Activated CD4-positive, alpha-beta T cell treated with anti-CD3 and anti-CD28 coated beads, Interleukin-2, amount 50 U/mL, for 4 hours (primary cell): Measurements from ENCODE around the gene RBP5.

Source experiments
- DNase-seq, 2 experiments: peaks; one replicate each; pipeline ENCODE4 v3.0.0-alpha.2; 2020

RBP5 gene

DNA sequence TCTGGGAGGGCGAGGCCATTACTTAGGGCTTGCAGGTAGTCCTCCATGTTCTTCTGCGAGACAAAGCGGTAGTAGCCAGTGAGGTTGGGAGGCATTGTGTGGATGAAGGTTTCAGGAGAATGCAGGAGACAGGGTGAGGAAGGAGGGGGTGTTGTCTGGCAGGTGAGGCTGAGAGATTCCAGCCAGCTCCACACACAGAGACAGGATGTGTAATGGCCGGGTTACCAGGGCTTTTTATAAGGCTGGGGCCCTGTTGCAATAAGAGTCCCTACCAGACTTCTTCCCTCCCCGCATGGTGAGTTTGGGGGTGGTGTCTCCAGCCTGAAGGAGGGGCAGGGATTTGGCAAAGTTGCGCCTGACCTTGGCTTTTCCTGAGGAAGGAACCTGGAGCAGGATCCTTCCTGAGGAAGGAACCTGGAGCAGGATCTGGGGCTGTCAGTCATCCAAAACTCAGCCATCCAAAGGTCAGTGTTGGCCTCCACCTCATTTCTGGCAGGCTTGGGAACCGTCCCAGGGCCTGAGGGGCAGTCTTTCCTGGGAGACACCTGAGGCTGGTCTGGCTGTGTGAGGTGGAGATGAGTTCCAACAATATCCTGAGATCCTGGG lies at the start of gene RBP5:
RBP5 (minus strand) TSS at position 209 of the 606 bp plus-strand sequence; CDS start at position 95, 114 bp downstream.
- no peak for DNase-seq

DNA sequence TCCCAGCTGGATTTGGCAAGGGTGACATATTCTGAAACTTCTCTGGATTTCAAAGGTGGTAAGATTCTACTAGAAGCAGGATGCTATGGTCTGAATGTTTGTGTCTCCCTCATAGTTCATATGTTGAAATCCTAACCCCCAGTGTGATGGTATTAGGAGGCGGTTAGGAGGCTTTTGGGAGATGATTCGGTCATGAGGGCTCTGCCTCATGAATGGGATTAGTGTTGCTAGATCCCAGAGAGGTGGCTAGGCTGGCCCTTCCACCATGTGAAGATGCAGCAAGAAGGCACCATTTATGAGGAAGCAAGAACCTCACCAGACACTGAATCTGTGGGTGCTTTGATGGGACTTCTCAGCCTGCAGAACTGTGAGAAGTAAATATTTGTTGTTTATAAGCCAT lies 49.8 kb upstream of the RBP5 start:
- no peak for DNase-seq

DNA sequence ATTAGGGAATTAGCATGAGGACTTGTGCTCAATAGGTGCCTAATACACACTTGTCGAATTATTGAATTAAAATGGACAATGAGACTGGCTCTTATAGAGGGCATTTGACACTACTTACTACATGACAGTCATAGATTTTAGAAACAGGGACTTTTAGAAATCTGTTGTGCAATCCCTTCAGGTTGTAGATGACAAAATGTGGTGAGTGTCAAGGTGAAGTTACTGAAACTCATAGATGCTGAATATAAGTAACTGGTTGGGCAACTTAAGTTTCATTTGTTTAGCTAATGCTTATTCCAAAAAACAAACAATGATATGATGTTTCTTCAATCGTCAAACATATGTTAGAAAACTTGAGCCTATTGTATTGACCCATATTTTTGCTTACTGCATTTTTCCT lies 47.9 kb upstream of the RBP5 start:
- DNase-seq, result no peak

DNA sequence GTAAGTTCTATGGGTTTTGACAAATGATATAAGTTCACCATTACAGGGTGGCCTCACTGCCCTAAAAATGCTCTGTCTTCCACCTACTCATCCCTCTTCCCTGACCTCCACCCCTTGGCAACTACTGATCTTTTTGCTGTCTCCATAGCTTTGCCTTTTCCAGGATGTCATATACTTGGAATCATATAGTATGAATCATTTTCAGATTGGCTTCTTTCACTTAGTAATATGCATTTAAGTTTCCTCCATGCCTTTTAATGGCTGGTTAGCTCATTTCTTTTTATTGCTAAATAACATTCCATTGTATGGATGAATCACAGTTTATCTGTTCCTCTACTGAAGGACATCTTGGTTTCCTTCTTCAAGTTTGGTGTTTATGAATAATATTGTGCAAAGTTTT lies 46.8 kb upstream of the RBP5 start:
- DNase-seq, result no peak

DNA sequence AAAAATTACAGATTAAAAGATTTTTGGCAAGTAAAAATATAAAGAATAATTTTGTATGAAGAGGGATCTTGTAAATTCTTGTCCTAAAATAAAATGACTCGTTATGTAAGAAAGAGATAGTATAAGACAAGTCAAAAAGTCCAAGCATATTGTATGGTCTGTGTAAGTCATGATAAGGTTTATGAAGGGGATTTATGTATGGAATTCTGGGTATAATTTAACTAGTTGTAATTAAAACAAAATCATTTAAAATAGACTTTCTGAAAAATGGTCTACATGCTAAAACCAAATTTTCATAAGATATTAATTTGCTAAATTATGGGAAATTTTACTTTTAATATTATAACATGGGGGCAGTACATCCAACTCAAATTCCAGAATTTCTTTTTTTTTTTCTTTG lies 43.2 kb upstream of the RBP5 start:
- no peak for DNase-seq

- no peak for DNase-seq
Observed at GRCh38 chr12:7169951-7170350, 41.3 kb upstream of the RBP5 start.

DNA sequence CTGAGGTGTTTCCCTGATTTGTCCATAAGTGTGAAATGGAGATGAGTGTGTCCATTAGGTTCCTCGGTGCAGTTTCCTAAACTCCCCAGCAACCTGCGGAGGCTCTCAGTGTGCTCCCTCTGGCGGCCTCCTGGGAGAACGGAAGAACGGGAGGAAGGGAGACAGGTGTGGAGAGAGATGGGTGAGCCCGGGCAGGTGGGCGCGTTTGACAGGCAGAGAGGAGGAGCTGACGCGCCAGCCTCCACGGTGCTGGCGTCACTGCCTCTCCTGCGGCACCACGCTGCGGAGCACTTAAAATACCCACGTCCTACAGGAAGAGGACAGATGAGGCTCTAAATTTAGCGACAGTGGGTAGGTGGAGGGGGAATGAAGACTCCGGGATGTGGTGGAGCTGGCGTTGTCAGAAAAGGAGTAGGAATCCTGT lies 34.0 kb upstream of the RBP5 start:
- peak; percentile 6 to 9 for DNase-seq

- no peak for DNase-seq
Observed at GRCh38 chr12:7161811-7162210, 33.1 kb upstream of the RBP5 start.

GRCh38 chr12:7161327-7161726 lies 32.6 kb upstream of the RBP5 start:
- DNase-seq, result no peak

DNA sequence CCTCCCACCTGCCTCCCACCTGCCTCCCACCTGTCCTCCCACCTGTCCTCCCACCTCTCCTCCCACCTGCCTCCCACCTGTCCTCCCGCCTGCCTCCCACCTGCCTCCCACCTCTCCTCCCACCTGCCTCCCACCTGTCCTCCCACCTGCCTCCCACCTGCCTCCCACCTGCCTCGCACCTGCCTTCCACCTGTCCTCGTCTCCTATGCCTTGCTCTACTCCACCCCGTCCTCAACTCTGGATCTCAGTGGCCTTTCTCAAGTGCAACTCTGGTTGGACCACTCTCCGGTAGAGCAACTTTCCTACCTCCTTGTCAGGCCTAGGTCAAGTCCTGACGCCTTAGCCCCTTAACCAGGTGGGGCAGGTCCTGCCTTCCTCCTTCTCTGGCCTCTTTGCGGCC lies 31.5 kb upstream of the RBP5 start:
- no peak for DNase-seq

DNA sequence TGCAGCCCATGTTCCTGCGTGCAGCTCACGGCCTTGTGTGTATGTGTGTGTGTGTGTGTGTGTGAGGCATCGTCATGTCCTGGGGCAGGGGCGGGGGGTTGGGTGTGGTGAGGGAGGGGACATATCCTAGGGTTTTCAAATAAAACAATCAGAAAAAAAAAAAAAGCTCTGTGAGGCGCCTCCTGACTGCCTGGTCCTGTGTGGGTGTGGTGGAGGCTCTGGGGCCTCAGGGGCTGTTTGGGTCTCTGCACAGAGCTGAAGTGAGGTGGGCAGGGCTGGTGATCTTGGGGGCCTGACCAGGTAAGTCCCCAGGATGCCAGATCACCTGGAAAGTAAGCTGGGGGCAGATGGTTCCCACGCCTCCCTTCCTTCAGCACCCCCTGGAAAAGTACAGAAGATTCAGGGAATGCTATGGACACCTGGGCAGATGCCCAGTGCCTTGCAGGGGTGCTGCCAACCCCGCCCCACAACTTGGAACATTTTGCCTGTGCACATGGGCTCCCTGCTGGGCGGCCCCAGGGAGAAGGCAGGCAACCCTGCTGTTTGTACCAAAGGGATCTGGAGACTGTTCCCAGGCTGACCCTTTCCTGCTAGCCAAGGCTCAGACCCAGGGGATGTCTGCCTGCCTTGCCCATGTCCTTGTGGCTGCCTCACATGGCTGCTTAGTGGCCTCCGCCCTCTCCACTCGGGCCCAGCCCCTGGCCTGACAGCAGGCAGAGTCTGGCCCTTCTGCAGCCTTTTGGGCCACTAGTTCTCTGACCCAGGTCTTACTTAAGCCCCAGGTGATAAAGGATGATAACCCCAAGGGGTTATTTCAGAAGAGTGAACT lies 30.3 kb upstream of the RBP5 start:
- no peak for DNase-seq

- no peak for DNase-seq
Observed at GRCh38 chr12:7157391-7157790, 28.7 kb upstream of the RBP5 start.

DNA sequence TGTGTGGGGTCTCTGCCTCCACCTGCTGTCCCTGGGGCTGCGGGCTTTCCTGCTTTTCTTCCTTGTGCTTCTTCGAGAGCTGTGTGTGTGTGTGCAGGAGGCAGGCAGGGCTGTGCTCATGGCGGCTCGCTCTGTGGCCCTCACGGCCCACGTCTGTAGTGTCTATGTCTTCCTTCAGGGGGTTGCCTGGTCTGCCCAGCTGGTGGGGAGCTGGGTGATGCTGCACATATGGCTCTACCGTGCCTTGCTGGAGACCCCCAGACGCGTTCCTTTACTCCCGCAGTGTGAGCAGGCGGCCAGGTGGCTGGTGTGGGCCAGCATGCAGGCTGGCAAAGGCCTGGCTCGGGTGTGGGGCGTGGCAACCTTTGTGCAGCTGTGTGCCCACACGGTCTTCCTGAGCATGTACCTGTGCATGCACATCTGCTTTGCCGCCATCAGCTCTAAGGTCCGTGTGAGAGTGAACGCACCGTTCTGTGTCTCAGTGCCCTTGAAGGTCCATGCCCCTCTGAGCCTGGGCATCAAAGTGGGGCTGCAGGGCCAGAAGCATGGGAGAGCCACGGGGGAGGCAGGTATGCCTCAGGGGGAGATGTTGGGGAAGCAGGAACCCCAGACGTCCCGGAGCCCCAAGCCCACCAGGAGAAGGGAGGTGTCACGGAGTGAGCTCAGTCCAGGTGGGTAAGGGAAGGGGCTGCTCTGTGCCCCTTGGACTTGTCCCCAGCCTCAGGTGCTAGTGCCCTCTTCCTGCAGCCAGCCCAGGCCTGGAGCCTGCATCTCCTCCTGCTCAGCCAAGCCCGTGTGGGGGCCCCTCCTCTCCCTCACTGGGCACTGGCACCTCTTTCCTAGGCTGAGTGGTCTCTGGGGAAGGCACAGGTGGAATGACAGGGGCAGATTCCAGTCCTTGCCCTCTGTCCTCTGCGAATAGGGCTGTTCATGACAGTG lies 27.8 kb upstream of the RBP5 start:
- no peak for DNase-seq

DNA sequence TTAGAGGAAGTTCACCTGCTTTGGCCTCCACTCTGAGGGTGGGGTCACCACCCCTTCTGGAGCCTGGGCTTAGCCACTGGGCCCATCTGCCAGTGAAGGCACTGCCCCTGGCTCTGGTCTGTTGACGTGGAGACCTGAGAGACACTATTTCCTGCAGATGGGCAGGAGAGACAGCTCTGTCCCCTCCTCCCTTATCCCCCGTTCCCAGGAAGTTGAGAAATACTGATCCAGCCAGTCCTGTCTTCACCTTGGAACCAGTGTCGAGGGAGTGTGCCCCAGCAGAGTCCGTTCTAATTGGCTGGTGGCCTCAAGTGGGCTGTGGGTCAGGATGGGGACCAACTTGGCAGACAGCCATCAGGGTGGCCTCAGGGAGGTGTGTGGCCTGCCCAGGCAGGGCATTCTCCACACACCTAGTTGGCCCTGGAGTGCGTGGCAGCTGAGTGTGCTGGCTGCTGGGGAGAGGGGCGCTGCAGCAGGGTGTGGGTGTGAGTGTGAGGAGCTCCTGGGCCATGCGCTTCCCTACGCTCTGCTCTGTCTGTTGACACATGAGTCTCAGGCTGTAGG lies 26.9 kb upstream of the RBP5 start:
- DNase-seq, result no peak

GRCh38 chr12:7154901-7155470 lies 26.3 kb upstream of the RBP5 start:
- no peak for DNase-seq

GRCh38 chr12:7154042-7154441 lies 25.4 kb upstream of the RBP5 start:
- DNase-seq, result no peak

GRCh38 chr12:7152818-7153217 lies 24.1 kb upstream of the RBP5 start:
- DNase-seq, result no peak

DNA sequence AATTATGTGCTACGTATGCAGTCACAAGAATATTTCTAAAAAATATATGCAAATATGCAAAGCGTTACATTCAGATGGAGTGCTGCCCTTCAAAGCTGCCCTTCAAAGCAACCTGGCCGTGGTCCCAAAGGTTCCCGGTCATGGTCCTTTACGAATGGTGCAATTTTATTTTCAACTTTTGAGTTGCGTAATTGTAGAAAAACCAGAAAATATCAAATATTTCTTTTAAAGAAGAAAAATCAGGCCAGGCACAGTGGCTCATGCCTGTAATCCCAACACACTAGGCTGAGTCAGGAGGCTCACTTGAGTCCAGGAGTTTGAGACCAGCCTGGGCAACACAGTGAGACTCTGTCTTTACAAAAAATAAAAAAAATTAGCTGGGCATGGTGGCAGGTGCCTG lies 22.8 kb upstream of the RBP5 start:
- DNase-seq, result no peak

DNA sequence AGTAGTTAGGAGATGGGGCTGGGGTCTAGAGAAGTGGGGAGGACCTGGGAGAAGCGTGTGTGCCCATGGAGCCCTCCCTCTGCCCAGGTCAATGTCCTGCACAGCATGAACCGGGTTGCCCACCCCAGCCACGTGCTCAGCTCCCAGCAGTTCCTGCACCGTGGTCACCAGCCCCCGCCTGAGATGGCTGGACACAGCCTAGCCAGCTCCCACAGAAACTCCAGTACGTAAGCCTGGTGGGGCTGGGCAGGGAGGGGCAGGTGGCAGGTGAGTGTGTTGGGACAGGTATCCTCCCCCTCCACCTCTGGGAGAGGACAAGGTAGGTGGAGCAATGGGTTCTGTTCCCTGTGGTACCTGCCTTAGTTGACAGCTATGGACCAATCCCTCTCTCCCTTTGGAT lies 22.2 kb upstream of the RBP5 start:
- DNase-seq, result no peak

DNA sequence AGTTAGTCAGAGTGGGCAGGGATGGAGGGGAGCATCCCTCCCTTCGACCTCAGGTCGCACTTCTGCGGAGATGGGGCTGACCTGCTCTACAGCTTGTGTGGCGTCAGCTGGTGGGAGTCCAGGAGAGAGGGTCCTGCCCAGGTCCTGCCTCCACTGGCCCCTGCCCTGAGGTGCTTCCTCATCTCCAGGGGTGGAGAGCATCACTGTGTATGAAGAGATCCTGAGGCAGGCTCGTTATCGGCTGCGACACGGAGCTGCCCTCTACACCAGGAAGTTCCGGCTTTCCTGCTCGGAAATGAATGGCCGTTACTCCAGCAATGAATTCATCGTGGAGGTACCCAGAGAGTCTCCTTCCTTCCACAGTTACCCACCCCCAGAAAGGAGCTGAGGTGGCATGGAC lies 21.7 kb upstream of the RBP5 start:
- no peak for DNase-seq

- DNase-seq, result no peak
Observed at GRCh38 chr12:7146906-7147305, 18.2 kb upstream of the RBP5 start.

DNA sequence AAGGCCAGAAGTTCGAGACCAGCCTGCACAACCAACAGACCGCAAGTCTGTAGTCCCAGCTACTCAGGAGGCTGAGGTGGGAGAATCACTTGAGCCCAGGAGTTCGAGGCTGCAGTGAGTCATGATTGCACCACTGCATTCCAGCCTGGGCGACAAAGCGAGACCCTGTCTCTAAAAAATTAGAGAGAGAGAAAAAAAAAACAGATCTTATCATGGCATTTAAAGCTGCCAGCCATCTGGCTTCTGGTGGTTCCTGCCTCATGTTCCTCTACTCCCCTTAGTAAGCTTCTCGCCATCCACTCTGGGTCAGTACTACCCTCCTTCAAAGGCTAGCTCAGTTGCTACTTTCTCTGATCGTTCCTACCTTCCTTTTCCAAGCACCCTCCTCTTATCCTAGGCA lies 17.5 kb upstream of the RBP5 start:
- DNase-seq, result no peak

DNA sequence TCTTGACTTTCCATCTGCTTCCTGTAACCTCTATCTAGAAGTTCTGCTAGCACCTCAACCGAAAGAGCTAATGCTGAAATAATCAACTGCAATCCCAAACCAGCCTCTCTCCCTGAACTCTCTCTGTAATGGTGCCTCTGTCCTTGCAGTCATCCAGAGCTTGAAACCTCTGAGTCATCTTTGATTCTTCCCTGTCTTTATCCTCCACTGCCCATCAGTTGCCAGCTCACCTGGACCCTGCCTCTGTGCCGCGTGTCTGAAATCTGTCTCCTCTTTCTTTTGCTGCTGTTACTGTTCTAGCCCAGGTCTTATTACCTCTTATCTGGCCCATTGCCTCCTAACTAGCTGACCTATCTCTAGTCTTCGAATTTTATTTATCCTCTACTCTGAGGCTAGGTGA lies 17.0 kb upstream of the RBP5 start:
- DNase-seq, result no peak
